ENCODE measurements around the gene KIF1B. TPM values are rescaled to one million over a fixed set of nuclear protein-coding genes. Genes with fewer than 3 reads are reported as not detected.
A peak's percentile ranks its signal among the peaks of the same experiment; 100 is the strongest.

Gene KIF1B
- total and polyA plus RNA-seq, 9 of the 15 experiments (the other 6 are each of a cell fraction or from before 2014, with no cell fraction given) = 2.8 to 19.8 (median 11.9) TPM

GRCh38 chr1:10210841-10211804 is 753 bp downstream of the KIF1B start (continued):
- TF ChIP-seq ZNF384 (IDR thresholded peaks at IDR 0.05; ENCODE audit: low read depth, low read length) = peak; percentile 33; the same call in 1 of the 2 replicates
- no peak for TF ChIP-seq MEF2D (tag; conservative IDR thresholded peaks at IDR 0.05; ENCODE audit: low read depth)
- no peak for TF ChIP-seq ZBTB12 (CRISPR knock-in tag; IDR thresholded peaks at IDR 0.05)
- no peak for TF ChIP-seq SMARCB1 (IDR thresholded peaks at IDR 0.05; ENCODE audit: insufficient read length, low read depth)
- TF ChIP-seq KDM4B (IDR thresholded peaks at IDR 0.05; ENCODE audit: borderline replicate concordance in 2 of 2, low read depth in 1 of 2) = no peak
- TF ChIP-seq ZBTB43 (CRISPR knock-in tag; IDR thresholded peaks at IDR 0.05) = peak; percentile 70; the same call in 1 of the 2 replicates
- 0 out of 2 replicates have a peak, but pooled peaks have one; percentile 3 for TF ChIP-seq ARID4B (CRISPR knock-in tag; IDR thresholded peaks at IDR 0.05)
- TF ChIP-seq ZNF184 (CRISPR knock-in tag; IDR thresholded peaks at IDR 0.05) = no peak
- TF ChIP-seq TCFL5 (CRISPR knock-in tag; conservative IDR thresholded peaks at IDR 0.05) = no peak
- no peak for TF ChIP-seq ESRRA (IDR thresholded peaks at IDR 0.05; ENCODE audit: borderline replicate concordance, low read depth)
- no peak for TF ChIP-seq PTTG1 (tag; IDR thresholded peaks at IDR 0.05; ENCODE audit: low read depth)
- TF ChIP-seq TCF3 (CRISPR knock-in tag; IDR thresholded peaks at IDR 0.05) = 0 out of 2 replicates have a peak, but pooled peaks have one; percentile 5
- no peak for TF ChIP-seq ZNF77 (CRISPR knock-in tag; IDR thresholded peaks at IDR 0.05)
- no peak for TF ChIP-seq ZNF197 (CRISPR knock-in tag; IDR thresholded peaks at IDR 0.05; ENCODE audit: low read depth)
- TF ChIP-seq RFX1 (IDR thresholded peaks at IDR 0.05) = no peak
- no peak for TF ChIP-seq EP300 (IDR thresholded peaks at IDR 0.05; ENCODE audit: low read length)
